Breast epithelium (tissue), 4 donors: ENCODE measurements around the gene REX1BD. TPM values are rescaled to one million over a fixed set of nuclear protein-coding genes. Genes with fewer than 3 reads are reported as not detected.
A peak's percentile ranks its signal among the peaks of the same experiment; 100 is the strongest.

ENCODE experiments used
- DNase-seq, 2 donors: peaks; one replicate each; pipeline ENCODE4 v3.0.0-alpha.2; 2019; ENCODE audit warnings: low spot score in 2 of 2
- H3K27ac ChIP-seq, 2 donors: fragments of 200-600 bp; sonication (generic) in 1 of 2; one replicate each; pipeline ENCODE4 v1.5.1; 2016 to 2019; ENCODE audit warnings: mild to moderate bottlenecking in 1 of 2
- H3K27me3 ChIP-seq, 2 donors: fragments of 200-600 bp; sonication (generic) in 1 of 2; one replicate each; pipeline versions ENCODE4 v1.5.1 to v1.6.0; 2017 to 2019; ENCODE audit warnings: control low read depth in 1 of 2, mild to moderate bottlenecking in 1 of 2
- H3K36me3 ChIP-seq: fragments of 200-600 bp; one replicate; pipeline ENCODE4 v1.5.1; 2019
- H3K4me1 ChIP-seq, 2 donors: fragments of 200-600 bp; sonication (generic); one replicate each; pipeline ENCODE4 v1.5.1; 2016 to 2019; ENCODE audit warnings: control low read depth in 1 of 2
- H3K4me3 ChIP-seq, 3 donors: fragments of 200-600 bp; sonication (generic); 1 replicate in 2 of 3; 2 replicates in 1 of 3; pipeline ENCODE4 v1.5.1; 2016 to 2019; ENCODE audit warnings: mild to moderate bottlenecking in 3 of 3, moderate library complexity in 2 of 3
- H3K9me3 ChIP-seq, 2 donors: fragments of 200-600 bp; sonication (generic) in 1 of 2; one replicate each; pipeline ENCODE4 v1.5.1; 2016 to 2019; ENCODE audit warnings: control low read depth in 1 of 2
- POLR2A ChIP-seq: fragments of 450-650 bp; IDR thresholded peaks from one replicate; pipeline ENCODE4 v1.6.1; 2016; ENCODE audit warnings: antibody characterized with exemption, mild to moderate bottlenecking, moderate library complexity
- POLR2AphosphoS5 ChIP-seq, 3 donors: sonication (generic); formaldehyde crosslinking; IDR thresholded peaks; one replicate each; pipeline ENCODE4 v1.6.1; 2017; ENCODE audit warnings: antibody characterized with exemption in 3 of 3
- intact Hi-C: fragments of 100-400 bp; cut with DNase I; formaldehyde crosslinking; loops from one replicate; pipeline ENCODE4 v1.15.1; 2023; ENCODE audit warnings: low total_unique reads
- total RNA-seq, 3 donors: library from RNA; depleted of rRNA; stranded (reverse); fragments of >200 nt; gene quantifications; one replicate each; pipeline ENCODE4 v1.1.0, GENCODE V29; 2016
- TF ChIP-seq, protein P1 (sequence below), 3 donors: fragments of 450-650 bp; IDR thresholded peaks; one replicate each; pipeline ENCODE4 v1.5.1; 2016 to 2017; ENCODE audit warnings: antibody characterized with exemption in 3 of 3, mild to moderate bottlenecking in 3 of 3, moderate library complexity in 3 of 3

The REX1BD gene
- total RNA-seq, 3 donors from 2014 or later = 99.8 to 117 (median 111) TPM

DNA sequence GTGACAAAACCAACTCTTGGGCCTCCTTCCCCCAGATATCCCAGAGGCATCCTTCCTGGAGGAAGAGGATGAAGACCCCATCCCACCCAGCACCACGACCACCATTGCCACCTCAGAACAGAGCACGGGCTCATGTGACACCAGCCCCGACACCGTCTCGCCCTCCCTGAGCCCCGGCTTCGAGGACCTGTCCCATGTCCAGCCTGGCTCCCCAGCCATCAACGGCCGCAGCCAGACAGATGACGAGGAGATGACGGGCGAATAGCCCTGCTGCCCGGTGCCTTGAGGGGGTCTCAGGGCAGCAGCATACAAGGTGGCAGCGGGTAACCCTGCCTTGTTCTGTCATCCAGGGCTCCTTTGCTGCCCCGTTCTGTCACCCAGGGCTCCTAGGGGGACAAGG lies 20.2 kb upstream of the REX1BD start:
- H3K36me3 ChIP-seq = peaks cover 8% of the 10 kb centered on the region
- DNase-seq = no peak

DNA sequence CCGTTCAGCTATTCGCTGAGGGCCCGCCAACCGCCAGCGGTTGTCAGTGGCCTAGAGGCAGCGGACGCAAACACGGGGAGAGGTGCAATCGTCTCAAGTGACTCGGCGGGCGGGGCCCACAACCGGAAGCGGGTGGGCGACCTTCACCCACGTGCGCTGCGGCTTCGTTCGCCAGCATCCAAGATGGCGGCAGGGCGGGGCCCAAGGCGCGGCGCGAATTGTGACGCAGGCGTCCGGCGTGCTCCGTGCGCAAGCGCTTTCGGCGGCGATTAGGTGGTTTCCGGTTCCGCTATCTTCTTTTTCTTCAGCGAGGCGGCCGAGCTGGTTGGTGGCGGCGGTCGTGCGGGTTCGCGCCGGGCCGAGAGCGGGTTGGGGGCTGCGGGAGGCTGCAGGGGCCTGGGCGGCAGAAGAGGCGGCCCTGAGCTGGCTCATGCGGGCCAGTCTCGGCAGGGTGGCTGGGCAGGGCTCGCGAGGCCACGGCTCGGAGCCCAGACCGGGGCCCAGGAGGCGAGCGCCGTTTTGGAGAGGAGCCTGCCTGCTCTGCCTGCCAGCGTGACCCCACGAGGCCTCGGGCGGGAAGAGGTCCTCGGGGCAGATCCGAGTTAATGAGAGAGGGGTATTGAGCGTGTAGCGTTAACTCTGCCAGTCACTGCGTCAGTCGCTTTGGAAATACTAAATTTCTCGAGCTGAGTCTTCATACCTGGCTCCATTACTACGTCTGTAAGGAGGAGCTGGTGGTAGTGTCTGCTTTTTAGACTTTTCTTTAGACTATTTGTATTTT lies 16.8 kb upstream of the REX1BD start, which contains the start of gene UBA52:
UBA52 (plus strand) TSS at position 294 of the 781 bp plus-strand sequence. CDS start 1,444 bp downstream, outside the sequence.
- intact Hi-C loops = no loop called here
- peaks cover 10 to 14% of the 10 kb centered on the region in 2 donors for H3K4me1 ChIP-seq
- peaks cover 15% of the 10 kb centered on the region for H3K36me3 ChIP-seq
- no peaks in the 10 kb centered on the region for H3K27me3 ChIP-seq
- no peaks in the 10 kb centered on the region for H3K9me3 ChIP-seq
- peak; percentile 93 to 97 (median 96) for TF ChIP-seq POLR2AphosphoS5 (IDR thresholded peaks at IDR 0.05)
- TF ChIP-seq, protein P1, sequence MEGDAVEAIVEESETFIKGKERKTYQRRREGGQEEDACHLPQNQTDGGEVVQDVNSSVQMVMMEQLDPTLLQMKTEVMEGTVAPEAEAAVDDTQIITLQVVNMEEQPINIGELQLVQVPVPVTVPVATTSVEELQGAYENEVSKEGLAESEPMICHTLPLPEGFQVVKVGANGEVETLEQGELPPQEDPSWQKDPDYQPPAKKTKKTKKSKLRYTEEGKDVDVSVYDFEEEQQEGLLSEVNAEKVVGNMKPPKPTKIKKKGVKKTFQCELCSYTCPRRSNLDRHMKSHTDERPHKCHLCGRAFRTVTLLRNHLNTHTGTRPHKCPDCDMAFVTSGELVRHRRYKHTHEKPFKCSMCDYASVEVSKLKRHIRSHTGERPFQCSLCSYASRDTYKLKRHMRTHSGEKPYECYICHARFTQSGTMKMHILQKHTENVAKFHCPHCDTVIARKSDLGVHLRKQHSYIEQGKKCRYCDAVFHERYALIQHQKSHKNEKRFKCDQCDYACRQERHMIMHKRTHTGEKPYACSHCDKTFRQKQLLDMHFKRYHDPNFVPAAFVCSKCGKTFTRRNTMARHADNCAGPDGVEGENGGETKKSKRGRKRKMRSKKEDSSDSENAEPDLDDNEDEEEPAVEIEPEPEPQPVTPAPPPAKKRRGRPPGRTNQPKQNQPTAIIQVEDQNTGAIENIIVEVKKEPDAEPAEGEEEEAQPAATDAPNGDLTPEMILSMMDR (IDR thresholded peaks at IDR 0.05) = no peak
- TF ChIP-seq POLR2A = peak; percentile 68
- peak; percentile 98 to 99 for DNase-seq
- peak within 1 kb of the TSS; percentile 85 to 99 (median 90) for H3K4me3 ChIP-seq
- peak within 1 kb of the TSS; percentile 92 to 93 for H3K27ac ChIP-seq

More for the DNA sequence above, 20.2 kb upstream of the REX1BD start:
- H3K9me3 ChIP-seq = no peaks in the 10 kb centered on the region
- H3K27ac ChIP-seq = no peak overlapping the region
- peaks cover 8 to 12% of the 10 kb centered on the region in 2 donors for H3K4me1 ChIP-seq
- no peaks in the 10 kb centered on the region for H3K27me3 ChIP-seq
- TF ChIP-seq POLR2A (no peak), POLR2AphosphoS5 (IDR thresholded peaks at IDR 0.05) (no peak)
- TF ChIP-seq, protein P1 (IDR thresholded peaks at IDR 0.05) = no peak
- H3K4me3 ChIP-seq = no peak overlapping the region
- intact Hi-C loops = no loop called here

DNA sequence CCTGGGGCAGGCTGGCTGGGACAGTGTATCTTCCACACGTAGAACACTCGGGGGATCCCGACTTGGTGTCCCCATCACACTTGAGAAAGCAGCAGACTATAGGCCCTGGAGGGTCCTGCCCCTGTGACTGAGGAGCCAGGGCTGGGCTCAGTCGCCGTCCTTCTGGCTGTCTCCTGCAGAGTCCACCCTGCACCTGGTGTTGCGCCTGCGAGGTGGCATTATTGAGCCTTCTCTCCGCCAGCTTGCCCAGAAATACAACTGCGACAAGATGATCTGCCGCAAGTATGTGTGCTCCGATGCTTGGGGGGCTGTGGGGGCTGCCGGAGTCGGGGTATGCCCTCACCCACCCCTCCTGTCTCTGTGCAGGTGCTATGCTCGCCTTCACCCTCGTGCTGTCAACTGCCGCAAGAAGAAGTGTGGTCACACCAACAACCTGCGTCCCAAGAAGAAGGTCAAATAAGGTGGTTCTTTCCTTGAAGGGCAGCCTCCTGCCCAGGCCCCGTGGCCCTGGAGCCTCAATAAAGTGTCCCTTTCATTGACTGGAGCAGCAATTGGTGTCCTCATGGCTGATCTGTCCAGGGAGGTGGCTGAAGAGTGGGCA lies 13.8 kb upstream of the REX1BD start:
- H3K36me3 ChIP-seq = peaks cover 7% of the 10 kb centered on the region
- intact Hi-C loops = no loop called here
- no peak overlapping the region for H3K27ac ChIP-seq
- no peak for DNase-seq
- H3K4me3 ChIP-seq = no peak overlapping the region
- no peaks in the 10 kb centered on the region for H3K27me3 ChIP-seq
- no peaks in the 10 kb centered on the region for H3K9me3 ChIP-seq
- TF ChIP-seq, protein P1 (IDR thresholded peaks at IDR 0.05) = no peak
- no peak for TF ChIP-seq POLR2AphosphoS5 (IDR thresholded peaks at IDR 0.05)
- no peak for TF ChIP-seq POLR2A
- H3K4me1 ChIP-seq = peaks cover 10 to 14% of the 10 kb centered on the region in 2 donors

- Histone ChIP-seq H3K36me3 (peaks cover 7% of the 10 kb centered on the region), H3K9me3 (no peaks in the 10 kb centered on the region), H3K4me1 (peaks cover 10 to 14% of the 10 kb centered on the region in 2 donors), H3K4me3 (no peak overlapping the region), H3K27ac (no peak overlapping the region), H3K27me3 (no peaks in the 10 kb centered on the region)
- no peak for DNase-seq
- TF ChIP-seq, protein P1 (IDR thresholded peaks at IDR 0.05) = no peak
- TF ChIP-seq POLR2AphosphoS5 (IDR thresholded peaks at IDR 0.05) (no peak), POLR2A (no peak)
- intact Hi-C loops = no loop called here
Measured at GRCh38 chr19:18576383-18576782, 12.2 kb upstream of the REX1BD start.
